HEK293 (cell line): ENCODE measurements around the gene HINT1.
"Not testable (repeated sequence)": the region's sequence is repeated elsewhere in the genome, so short reads cannot be mapped to it uniquely, and the experiment has no call there.

Source experiments
- CTCF ChIA-PET: fragments of 350-600 bp; formaldehyde crosslinking; extraction: SDS; loops from one replicate; lab custom pipeline; 2021; ENCODE audit warnings: antibody characterized with exemption; lab: Yijun Ruan, JAX
- POLR2A ChIA-PET: fragments of 300-600 bp; formaldehyde crosslinking; extraction: SDS; loops from one replicate; lab custom pipeline; 2020; ENCODE audit warnings: antibody characterized with exemption, inconsistent platforms; lab: Yijun Ruan, JAX
- H3K27ac ChIP-seq: fragments of 200-500 bp; sonication (Bioruptor generic); 2 replicates; pipeline ENCODE4 v1.5.1; 2014; ENCODE audit warnings: low read depth, low read length, control low read depth, inconsistent platforms; ENCODE audit errors: extremely low read depth
- H3K36me3 ChIP-seq, 2 experiments: fragments of 200-500 bp in 1 of 2; sonication (Bioruptor generic) in 1 of 2; 1 replicate in 1 of 2; 2 replicates in 1 of 2; pipeline ENCODE4 v1.5.1; 2014 to 2017; ENCODE audit warnings: inconsistent platforms in 2 of 2, low read length in 2 of 2; ENCODE audit not compliant: control insufficient read depth in 2 of 2, insufficient read depth in 1 of 2
- H3K4me1 ChIP-seq: fragments of 200-500 bp; sonication (Bioruptor generic); 2 replicates; pipeline ENCODE4 v1.5.1; 2014; ENCODE audit warnings: mild to moderate bottlenecking, low read length, inconsistent platforms; ENCODE audit not compliant: control insufficient read depth, insufficient read depth
- H3K4me3 ChIP-seq: 2 replicates; pipeline ENCODE4 v1.5.1; 2011; ENCODE audit warnings: low read depth, mild to moderate bottlenecking, control low read depth, low read length, moderate library complexity
- H3K9me3 ChIP-seq: fragments of 200-500 bp; sonication (Bioruptor generic); 2 replicates; pipeline ENCODE4 v1.5.1; 2014; ENCODE audit warnings: low read depth, low read length, inconsistent platforms; ENCODE audit not compliant: control insufficient read depth, insufficient read depth
- EGR2 ChIP-seq: fragments of 450-650 bp; formaldehyde crosslinking; IDR thresholded peaks from 2 replicates; pipeline ENCODE4 v1.5.1; 2016; ENCODE audit warnings: low read depth, missing biosample characterization, missing genetic modification characterization
- ZBTB44 ChIP-seq: fragments of 450-650 bp; IDR thresholded peaks from 2 replicates; pipeline ENCODE4 v1.5.1; 2018; ENCODE audit warnings: missing biosample characterization, mild to moderate bottlenecking, missing genetic modification characterization
- ZBTB48 ChIP-seq: fragments of 450-650 bp; formaldehyde crosslinking; IDR thresholded peaks from 2 replicates; pipeline ENCODE4 v1.5.1; 2016; ENCODE audit warnings: missing biosample characterization, missing genetic modification characterization
- ZNF132 ChIP-seq: fragments of 450-650 bp; formaldehyde crosslinking; IDR thresholded peaks from 2 replicates; pipeline ENCODE4 v1.5.1; 2017; ENCODE audit warnings: missing biosample characterization, missing genetic modification characterization, borderline replicate concordance
- ZNF146 ChIP-seq: fragments of 450-650 bp; formaldehyde crosslinking; IDR thresholded peaks from 2 replicates; pipeline ENCODE4 v1.5.1; 2016; ENCODE audit warnings: missing biosample characterization, missing genetic modification characterization
- ZNF280D ChIP-seq: fragments of 450-650 bp; formaldehyde crosslinking; IDR thresholded peaks from 2 replicates; pipeline ENCODE4 v1.5.1; 2016; ENCODE audit warnings: missing biosample characterization, missing genetic modification characterization
- ZNF510 ChIP-seq: fragments of 450-650 bp; formaldehyde crosslinking; IDR thresholded peaks from 2 replicates; pipeline ENCODE4 v1.5.1; 2018; ENCODE audit warnings: mild to moderate bottlenecking, missing genetic modification characterization, missing biosample characterization; ENCODE audit not compliant: insufficient replicate concordance
- ZNF585B ChIP-seq: fragments of 450-650 bp; formaldehyde crosslinking; IDR thresholded peaks from 2 replicates; pipeline ENCODE4 v1.5.1; 2016; ENCODE audit warnings: missing biosample characterization, missing genetic modification characterization
- TF ChIP-seq, protein P1 (sequence below): fragments of 450-650 bp; formaldehyde crosslinking; IDR thresholded peaks from 2 replicates; pipeline ENCODE4 v1.5.1; 2016; ENCODE audit warnings: missing biosample characterization, missing genetic modification characterization

Gene HINT1

DNA sequence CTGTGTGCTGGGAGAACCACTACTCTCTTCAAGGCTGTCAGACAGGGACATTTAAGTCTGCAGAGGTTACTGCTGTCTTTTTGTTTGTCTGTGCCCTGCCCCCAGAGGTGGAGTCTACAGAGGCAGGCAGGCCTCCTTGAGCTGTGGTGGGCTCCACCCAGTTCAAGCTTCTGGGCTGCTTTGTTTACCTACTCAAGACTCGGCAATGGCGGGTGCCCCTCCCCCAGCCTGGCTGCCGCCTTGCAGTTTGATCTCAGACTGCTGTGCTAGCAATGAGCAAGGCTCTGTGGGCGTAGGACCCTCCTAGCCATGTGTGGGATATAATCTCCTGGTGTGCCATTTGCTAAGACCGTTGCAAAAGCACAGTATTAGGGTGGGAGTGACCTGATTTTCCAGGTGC lies 26.6 kb downstream of the HINT1 start:
- H3K27ac ChIP-seq, H3K9me3 ChIP-seq, H3K4me3 ChIP-seq, H3K4me1 ChIP-seq, POLR2A ChIA-PET, H3K36me3 ChIP-seq: not testable (repeated sequence)
- CTCF ChIA-PET, result interaction anchor here (1.3 kb wide), 1 partner anchor 15 kb away, joined by 4 read pairs; no protein-coding TSS in a partner anchor
- 0 out of 2 replicates have a peak, but pooled peaks have one; percentile 16 for TF ChIP-seq EGR2 (tag by site-specific recombination)

- H3K4me3 ChIP-seq, POLR2A ChIA-PET, H3K9me3 ChIP-seq, H3K4me1 ChIP-seq, H3K36me3 ChIP-seq, CTCF ChIA-PET, H3K27ac ChIP-seq: not testable (repeated sequence)
- TF ChIP-seq ZNF146 (peak; percentile 71), ZNF280D (tag by site-specific recombination) (0 out of 2 replicates have a peak, but pooled peaks have one; percentile 27)
These were observed 32.0 kb downstream of the HINT1 start for GRCh38 chr5:131133091-131133490.

DNA sequence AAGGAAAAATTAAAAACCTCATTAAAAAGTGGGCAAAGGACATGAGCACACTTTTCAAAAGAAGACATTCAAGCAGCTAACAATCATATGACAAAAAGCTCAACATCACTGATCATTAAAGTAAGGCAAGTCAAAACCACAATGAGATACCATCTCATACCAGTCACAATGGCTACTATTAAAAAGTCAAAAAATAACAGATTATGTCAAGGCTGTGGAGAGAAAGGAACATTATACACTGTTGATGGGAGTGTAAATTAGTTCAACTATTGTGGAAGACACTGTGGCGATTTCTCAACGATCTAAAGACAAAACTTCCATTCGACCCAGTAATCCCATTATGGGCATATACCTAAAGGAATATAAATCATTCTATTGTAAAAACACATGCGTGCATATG lies 35.8 kb downstream of the HINT1 start:
- CTCF ChIA-PET, result interaction anchor here (0.6 kb wide), 1 partner anchor 86 kb away, joined by 3 read pairs; no protein-coding TSS in a partner anchor
- Histone ChIP-seq H3K4me1 (no peaks in the 10 kb centered on the region), H3K36me3 (no peaks in the 10 kb centered on the region), H3K27ac (no peak overlapping the region), H3K4me3 (no peak overlapping the region), H3K9me3 (no peaks in the 10 kb centered on the region)
- TF ChIP-seq ZNF132, result no peak
- TF ChIP-seq, protein P1, sequence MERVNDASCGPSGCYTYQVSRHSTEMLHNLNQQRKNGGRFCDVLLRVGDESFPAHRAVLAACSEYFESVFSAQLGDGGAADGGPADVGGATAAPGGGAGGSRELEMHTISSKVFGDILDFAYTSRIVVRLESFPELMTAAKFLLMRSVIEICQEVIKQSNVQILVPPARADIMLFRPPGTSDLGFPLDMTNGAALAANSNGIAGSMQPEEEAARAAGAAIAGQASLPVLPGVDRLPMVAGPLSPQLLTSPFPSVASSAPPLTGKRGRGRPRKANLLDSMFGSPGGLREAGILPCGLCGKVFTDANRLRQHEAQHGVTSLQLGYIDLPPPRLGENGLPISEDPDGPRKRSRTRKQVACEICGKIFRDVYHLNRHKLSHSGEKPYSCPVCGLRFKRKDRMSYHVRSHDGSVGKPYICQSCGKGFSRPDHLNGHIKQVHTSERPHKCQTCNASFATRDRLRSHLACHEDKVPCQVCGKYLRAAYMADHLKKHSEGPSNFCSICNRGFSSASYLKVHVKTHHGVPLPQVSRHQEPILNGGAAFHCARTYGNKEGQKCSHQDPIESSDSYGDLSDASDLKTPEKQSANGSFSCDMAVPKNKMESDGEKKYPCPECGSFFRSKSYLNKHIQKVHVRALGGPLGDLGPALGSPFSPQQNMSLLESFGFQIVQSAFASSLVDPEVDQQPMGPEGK (tag by site-specific recombination), result no peak
- no peak for TF ChIP-seq ZBTB48 (tag by site-specific recombination)
- TF ChIP-seq ZBTB44 (tag by site-specific recombination), result no peak
- TF ChIP-seq ZNF510 (tag by site-specific recombination), result no peak
- POLR2A ChIA-PET, result no interaction called here

GRCh38 chr5:131127244-131127643 lies 37.8 kb downstream of the HINT1 start:
- H3K4me3 ChIP-seq, H3K27ac ChIP-seq, H3K36me3 ChIP-seq, CTCF ChIA-PET, POLR2A ChIA-PET, H3K9me3 ChIP-seq, H3K4me1 ChIP-seq: not testable (repeated sequence)
- TF ChIP-seq ZNF585B (tag by site-specific recombination), result peak; percentile 81
